ENCODE data around the gene TMED10. TPM values are rescaled to one million over a fixed set of nuclear protein-coding genes. Genes with fewer than 3 reads are reported as not detected.
A peak's percentile ranks its signal among the peaks of the same experiment; 100 is the strongest.

The TMED10 gene
- 100 to 1,000 TPM; 200 to 265 TPM for total RNA-seq

- peak within 1 kb of the TSS; percentile 92 for H3K4me3 Mint-ChIP-seq
- H3K27me3 Mint-ChIP-seq: no peaks in the 10 kb centered on the region
- H3K9me3 Mint-ChIP-seq: no peaks in the 10 kb centered on the region
- ATAC-seq (peak; percentile 89 to 93), DNase-seq (ENCODE audit: low spot score) (peak; percentile 91)
- H3K36me3 Mint-ChIP-seq: no peaks in the 10 kb centered on the region
- peak within 1 kb of the TSS; percentile 97 to 98 for H3K27ac Mint-ChIP-seq
- peaks cover 32 to 35% of the 10 kb centered on the region in 2 donors for H3K4me1 Mint-ChIP-seq (ENCODE audit: low read depth in 2 of 2)
These were observed at the start of gene TMED10 for GRCh38 chr14:75176142-75176820. TMED10 (minus strand) TSS chr14:75176612; CDS start chr14:75176579, 33 bp downstream.

- Mint-ChIP-seq H3K27me3 (peaks cover 0 to 11% of the 10 kb centered on the region in 2 donors), H3K9me3 (no peaks in the 10 kb centered on the region)
These were observed 48.1 kb upstream of the TMED10 start for GRCh38 chr14:75224561-75224960.

GRCh38 chr14:75223664-75224154, 47.3 kb upstream of the TMED10 start:
- peak overlapping the region; percentile 29 for H3K4me3 Mint-ChIP-seq
- no peak for ATAC-seq

More at GRCh38 chr14:75224561-75224960, 48.1 kb upstream of the TMED10 start:
- ATAC-seq: no peak
- Mint-ChIP-seq H3K27ac (peak overlapping the region in 1 of 2 donors; percentile 25), H3K4me1 (ENCODE audit: low read depth in 2 of 2) (peaks cover 40 to 45% of the 10 kb centered on the region in 2 donors), H3K4me3 (no peak overlapping the region), H3K36me3 (no peaks in the 10 kb centered on the region)
- no peak for DNase-seq (ENCODE audit: low spot score)

GRCh38 chr14:75222208-75222701, 45.8 kb upstream of the TMED10 start:
- Mint-ChIP-seq H3K4me1 (ENCODE audit: low read depth in 2 of 2) (peaks cover 20 to 28% of the 10 kb centered on the region in 2 donors), H3K27me3 (peaks cover 0 to 5% of the 10 kb centered on the region in 2 donors), H3K4me3 (no peak overlapping the region), H3K27ac (no peak overlapping the region), H3K9me3 (no peaks in the 10 kb centered on the region), H3K36me3 (no peaks in the 10 kb centered on the region)
- no peak for DNase-seq (ENCODE audit: low spot score)
- no peak for ATAC-seq

More at GRCh38 chr14:75223664-75224154, 47.3 kb upstream of the TMED10 start:
- Mint-ChIP-seq H3K4me1 (ENCODE audit: low read depth in 2 of 2) (peaks cover 32 to 36% of the 10 kb centered on the region in 2 donors), H3K9me3 (no peaks in the 10 kb centered on the region), H3K27me3 (peaks cover 0 to 5% of the 10 kb centered on the region in 2 donors), H3K27ac (peak overlapping the region in 1 of 2 donors; percentile 80), H3K36me3 (no peaks in the 10 kb centered on the region)
- DNase-seq (ENCODE audit: low spot score): no peak

GRCh38 chr14:75221797-75222196, 45.4 kb upstream of the TMED10 start:
- ATAC-seq (no peak), DNase-seq (ENCODE audit: low spot score) (no peak)
- H3K27me3 Mint-ChIP-seq: peaks cover 0 to 5% of the 10 kb centered on the region in 2 donors
- no peaks in the 10 kb centered on the region for H3K36me3 Mint-ChIP-seq
- no peak overlapping the region for H3K27ac Mint-ChIP-seq
- peaks cover 16 to 23% of the 10 kb centered on the region in 2 donors for H3K4me1 Mint-ChIP-seq (ENCODE audit: low read depth in 2 of 2)
- H3K9me3 Mint-ChIP-seq: no peaks in the 10 kb centered on the region
- no peak overlapping the region for H3K4me3 Mint-ChIP-seq

GRCh38 chr14:75220156-75220555, 43.7 kb upstream of the TMED10 start:
- DNase-seq (ENCODE audit: low spot score) (no peak), ATAC-seq (no peak)
- Mint-ChIP-seq H3K36me3 (no peaks in the 10 kb centered on the region), H3K4me1 (ENCODE audit: low read depth in 2 of 2) (peaks cover 15 to 24% of the 10 kb centered on the region in 2 donors), H3K27me3 (peaks cover 0 to 2% of the 10 kb centered on the region in 2 donors), H3K4me3 (no peak overlapping the region), H3K9me3 (no peaks in the 10 kb centered on the region), H3K27ac (no peak overlapping the region)

- Mint-ChIP-seq H3K4me3 (no peak overlapping the region), H3K27me3 (peaks cover 0 to 2% of the 10 kb centered on the region in 2 donors), H3K9me3 (no peaks in the 10 kb centered on the region)
These were observed 41.2 kb upstream of the TMED10 start for GRCh38 chr14:75217508-75218206.

GRCh38 chr14:75216427-75217006, 40.1 kb upstream of the TMED10 start:
- peaks cover 0 to 2% of the 10 kb centered on the region in 2 donors for H3K27me3 Mint-ChIP-seq
- ATAC-seq: no peak
- no peak for DNase-seq (ENCODE audit: low spot score)
- H3K4me3 Mint-ChIP-seq: no peak overlapping the region
- H3K9me3 Mint-ChIP-seq: no peaks in the 10 kb centered on the region
- H3K27ac Mint-ChIP-seq: no peak overlapping the region
- H3K36me3 Mint-ChIP-seq: no peaks in the 10 kb centered on the region
- peaks cover 16 to 26% of the 10 kb centered on the region in 2 donors for H3K4me1 Mint-ChIP-seq (ENCODE audit: low read depth in 2 of 2)

More at GRCh38 chr14:75217508-75218206, 41.2 kb upstream of the TMED10 start:
- no peak for DNase-seq (ENCODE audit: low spot score)
- no peaks in the 10 kb centered on the region for H3K36me3 Mint-ChIP-seq
- ATAC-seq: no peak
- peaks cover 15 to 28% of the 10 kb centered on the region in 2 donors for H3K4me1 Mint-ChIP-seq (ENCODE audit: low read depth in 2 of 2)
- no peak overlapping the region for H3K27ac Mint-ChIP-seq

- Mint-ChIP-seq H3K4me1 (ENCODE audit: low read depth in 2 of 2) (peaks cover 16 to 26% of the 10 kb centered on the region in 2 donors), H3K27me3 (peaks cover 0 to 2% of the 10 kb centered on the region in 2 donors), H3K27ac (peak overlapping the region in 1 of 2 donors; percentile 3), H3K9me3 (no peaks in the 10 kb centered on the region), H3K36me3 (no peaks in the 10 kb centered on the region), H3K4me3 (peak overlapping the region; percentile 43)
- no peak for ATAC-seq
- DNase-seq (ENCODE audit: low spot score): no peak
These were observed 39.1 kb upstream of the TMED10 start for GRCh38 chr14:75215520-75215919.

- ATAC-seq: no peak
- H3K27ac Mint-ChIP-seq: no peak overlapping the region
- peaks cover 16 to 26% of the 10 kb centered on the region in 2 donors for H3K4me1 Mint-ChIP-seq (ENCODE audit: low read depth in 2 of 2)
- no peak overlapping the region for H3K4me3 Mint-ChIP-seq
- H3K9me3 Mint-ChIP-seq: no peaks in the 10 kb centered on the region
- DNase-seq (ENCODE audit: low spot score): no peak
- H3K36me3 Mint-ChIP-seq: no peaks in the 10 kb centered on the region
- peaks cover 0 to 2% of the 10 kb centered on the region in 2 donors for H3K27me3 Mint-ChIP-seq
These were observed 38.1 kb upstream of the TMED10 start for GRCh38 chr14:75214558-75214957.

- Mint-ChIP-seq H3K27me3 (peaks cover 0 to 2% of the 10 kb centered on the region in 2 donors), H3K9me3 (no peaks in the 10 kb centered on the region), H3K36me3 (no peaks in the 10 kb centered on the region), H3K4me1 (ENCODE audit: low read depth in 2 of 2) (peaks cover 16 to 26% of the 10 kb centered on the region in 2 donors), H3K4me3 (peak overlapping the region; percentile 53), H3K27ac (peak overlapping the region in 1 of 2 donors; percentile 41)
- no peak for ATAC-seq
- DNase-seq (ENCODE audit: low spot score): no peak
These were observed 36.8 kb upstream of the TMED10 start for GRCh38 chr14:75213172-75213571.

GRCh38 chr14:75208843-75209242, 32.4 kb upstream of the TMED10 start:
- Mint-ChIP-seq H3K27ac (peak overlapping the region in 1 of 2 donors; percentile 23), H3K4me3 (no peak overlapping the region), H3K27me3 (peaks cover 0 to 2% of the 10 kb centered on the region in 2 donors), H3K4me1 (ENCODE audit: low read depth in 2 of 2) (peaks cover 24 to 30% of the 10 kb centered on the region in 2 donors), H3K9me3 (no peaks in the 10 kb centered on the region), H3K36me3 (no peaks in the 10 kb centered on the region)
- no peak for ATAC-seq
- DNase-seq (ENCODE audit: low spot score): no peak

GRCh38 chr14:75206190-75206589, 29.8 kb upstream of the TMED10 start:
- no peak for ATAC-seq
- DNase-seq (ENCODE audit: low spot score): no peak
- H3K9me3 Mint-ChIP-seq: no peaks in the 10 kb centered on the region
- H3K4me3 Mint-ChIP-seq: no peak overlapping the region
- peak overlapping the region; percentile 81 to 94 for H3K27ac Mint-ChIP-seq
- no peaks in the 10 kb centered on the region for H3K27me3 Mint-ChIP-seq
- H3K36me3 Mint-ChIP-seq: no peaks in the 10 kb centered on the region
- peaks cover 16 to 22% of the 10 kb centered on the region in 2 donors for H3K4me1 Mint-ChIP-seq (ENCODE audit: low read depth in 2 of 2)
